HG03039 (cell line): ENCODE results near the gene AGRN.
"Not testable (repeated sequence)": the region's sequence is repeated elsewhere in the genome, so short reads cannot be mapped to it uniquely, and the experiment has no call there.

Experiments
- ATAC-seq: cut with Tn5 transposase; IDR thresholded peaks from one replicate; pipeline ENCODE4 v1.9.1; 2021; ENCODE audit warnings: mild to moderate bottlenecking, moderate library complexity; ENCODE audit not compliant: unreplicated experiment

The AGRN gene

GRCh38 chr1:1074631-1075147 lies 54.8 kb downstream of the AGRN start:
- no peak for ATAC-seq

DNA sequence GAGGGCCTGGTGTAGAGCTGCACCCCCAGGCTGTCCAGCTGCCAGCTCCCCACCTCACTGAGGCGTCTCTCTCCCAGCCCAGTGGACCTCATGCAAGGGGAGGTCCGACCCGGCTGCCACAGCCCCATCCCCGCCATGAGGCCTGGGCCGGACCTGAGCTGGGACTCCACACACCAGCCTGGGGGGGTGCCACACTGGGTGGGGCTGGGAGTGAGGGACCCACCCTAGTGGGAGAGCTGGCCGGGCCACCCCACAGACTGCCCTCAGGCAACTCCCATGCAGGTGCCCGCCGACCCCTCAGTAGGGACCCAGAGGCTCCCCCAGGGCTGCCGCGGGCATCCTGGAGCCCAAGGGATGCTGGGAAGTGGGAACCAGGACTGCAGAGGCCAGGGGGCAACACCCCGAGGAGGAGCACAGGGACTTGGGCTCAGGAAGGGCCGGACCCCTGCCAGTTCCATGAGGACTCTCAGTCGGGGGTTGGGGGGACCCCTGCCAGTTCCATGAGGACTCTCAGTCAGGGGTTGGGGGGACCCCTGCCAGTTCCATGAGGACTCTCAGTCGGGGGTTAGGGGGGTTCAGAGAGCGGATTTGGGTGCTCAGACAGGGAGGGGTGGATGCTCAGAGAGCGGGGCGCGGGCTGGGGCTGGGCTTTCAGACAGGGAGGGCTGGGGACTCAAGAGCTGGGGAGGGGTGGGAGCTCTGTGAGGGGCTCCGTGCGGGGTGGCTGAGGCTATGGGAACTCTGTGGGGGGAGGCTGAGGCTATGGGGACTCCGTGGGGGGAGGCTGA lies 55.4 kb downstream of the AGRN start:
- no peak for ATAC-seq

DNA sequence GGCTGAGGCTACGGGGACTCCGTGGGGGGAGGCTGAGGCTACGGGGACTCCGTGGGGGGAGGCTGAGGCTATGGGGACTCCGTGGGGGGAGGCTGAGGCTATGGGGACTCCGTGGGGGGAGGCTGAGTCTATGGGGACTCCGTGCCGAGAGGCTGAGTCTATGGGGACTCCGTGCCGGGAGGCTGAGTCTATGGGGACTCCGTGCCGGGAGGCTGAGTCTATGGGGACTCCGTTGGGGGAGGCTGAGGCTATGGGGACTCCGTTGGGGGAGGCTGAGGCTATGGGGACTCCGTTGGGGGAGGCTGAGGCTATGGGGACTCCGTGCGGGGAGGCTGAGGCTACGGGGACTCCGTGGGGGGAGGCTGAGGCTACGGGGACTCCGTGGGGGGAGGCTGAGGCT lies 57.5 kb downstream of the AGRN start:
- not testable (repeated sequence) for ATAC-seq

DNA sequence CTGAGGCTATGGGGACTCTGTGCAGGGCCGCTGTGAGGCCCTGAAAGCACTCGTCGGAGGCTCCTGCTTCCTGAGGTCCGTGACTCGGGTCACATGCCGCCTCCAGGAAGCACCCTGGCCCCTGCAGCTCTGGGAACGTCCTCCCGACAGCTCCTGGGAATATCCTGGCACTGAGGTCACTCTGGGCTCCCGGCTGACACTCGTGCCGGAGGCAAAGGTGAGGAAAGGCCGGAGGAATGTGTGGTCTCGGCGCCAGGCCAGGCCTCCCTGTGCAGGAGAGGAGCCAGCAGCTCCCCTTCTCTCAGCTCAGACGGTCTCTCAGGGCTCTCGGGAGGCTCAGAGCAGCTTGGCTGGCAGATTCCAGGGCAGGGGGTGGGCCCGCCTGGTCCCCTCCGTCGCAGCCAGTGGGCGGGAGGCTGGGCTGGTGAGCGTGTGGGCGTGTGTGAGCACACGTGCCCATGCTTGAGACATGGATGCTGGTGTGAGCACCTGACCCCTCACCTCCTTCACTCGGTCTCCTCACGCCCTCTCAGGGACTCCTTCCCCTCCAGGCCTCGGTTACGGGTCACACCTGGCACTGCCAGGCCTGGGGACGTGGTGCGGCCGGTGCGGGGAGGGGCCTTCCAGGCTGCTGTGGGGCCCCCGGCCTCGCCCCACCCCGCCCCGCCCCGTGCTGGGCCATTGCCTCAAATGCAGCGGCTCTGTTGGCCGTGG lies 59.6 kb downstream of the AGRN start:
- ATAC-seq, result no peak

DNA sequence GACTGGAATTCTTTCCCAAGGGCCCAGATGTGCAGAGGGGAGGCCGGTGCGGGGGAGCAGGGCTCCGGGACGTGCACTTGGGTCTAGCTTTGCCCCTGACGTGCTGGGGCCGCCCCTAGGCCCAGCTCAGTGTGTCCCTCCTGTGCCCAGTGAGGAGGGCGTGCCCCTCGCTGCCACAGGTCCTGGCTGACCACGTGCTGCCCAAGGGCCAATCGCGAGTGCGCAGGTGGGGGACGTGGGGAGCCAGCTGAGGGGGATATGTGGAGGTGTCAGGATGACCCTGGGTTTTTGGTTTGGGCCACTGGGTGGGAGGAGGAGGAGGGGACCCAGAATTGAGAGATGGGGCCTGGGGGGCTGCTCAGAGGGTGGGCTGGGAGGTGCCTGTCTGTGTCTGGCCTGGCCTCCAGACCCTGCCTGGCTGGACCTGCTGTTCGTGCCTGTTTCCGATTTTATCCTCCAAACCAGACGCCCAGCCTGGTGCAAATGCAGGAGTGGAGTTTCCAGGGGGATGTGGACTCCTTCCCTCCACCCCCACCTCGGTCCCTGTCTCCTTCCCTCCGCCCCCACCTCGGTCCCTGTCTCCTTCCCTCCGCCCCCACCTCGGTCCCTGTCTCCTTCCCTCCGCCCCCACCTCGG lies 60.3 kb downstream of the AGRN start:
- no peak for ATAC-seq

DNA sequence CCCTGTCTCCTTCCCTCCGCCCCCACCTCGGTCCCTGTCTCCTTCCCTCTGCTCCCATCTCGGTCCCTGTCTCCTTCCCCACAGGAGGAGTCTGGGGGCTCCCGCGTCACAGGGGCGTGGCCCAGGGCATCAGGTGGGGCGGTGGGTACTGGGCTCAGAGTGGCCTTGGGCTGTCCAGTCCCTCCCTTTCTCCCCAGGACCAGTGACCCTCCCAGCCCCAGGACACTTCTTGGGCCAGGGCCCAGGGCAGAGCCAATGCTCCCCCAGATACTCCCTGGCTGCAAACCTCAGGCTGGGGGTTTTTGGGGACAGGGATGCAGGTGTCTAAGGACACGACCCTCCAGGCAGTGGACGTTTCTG lies 61.0 kb downstream of the AGRN start:
- ATAC-seq, result no peak

DNA sequence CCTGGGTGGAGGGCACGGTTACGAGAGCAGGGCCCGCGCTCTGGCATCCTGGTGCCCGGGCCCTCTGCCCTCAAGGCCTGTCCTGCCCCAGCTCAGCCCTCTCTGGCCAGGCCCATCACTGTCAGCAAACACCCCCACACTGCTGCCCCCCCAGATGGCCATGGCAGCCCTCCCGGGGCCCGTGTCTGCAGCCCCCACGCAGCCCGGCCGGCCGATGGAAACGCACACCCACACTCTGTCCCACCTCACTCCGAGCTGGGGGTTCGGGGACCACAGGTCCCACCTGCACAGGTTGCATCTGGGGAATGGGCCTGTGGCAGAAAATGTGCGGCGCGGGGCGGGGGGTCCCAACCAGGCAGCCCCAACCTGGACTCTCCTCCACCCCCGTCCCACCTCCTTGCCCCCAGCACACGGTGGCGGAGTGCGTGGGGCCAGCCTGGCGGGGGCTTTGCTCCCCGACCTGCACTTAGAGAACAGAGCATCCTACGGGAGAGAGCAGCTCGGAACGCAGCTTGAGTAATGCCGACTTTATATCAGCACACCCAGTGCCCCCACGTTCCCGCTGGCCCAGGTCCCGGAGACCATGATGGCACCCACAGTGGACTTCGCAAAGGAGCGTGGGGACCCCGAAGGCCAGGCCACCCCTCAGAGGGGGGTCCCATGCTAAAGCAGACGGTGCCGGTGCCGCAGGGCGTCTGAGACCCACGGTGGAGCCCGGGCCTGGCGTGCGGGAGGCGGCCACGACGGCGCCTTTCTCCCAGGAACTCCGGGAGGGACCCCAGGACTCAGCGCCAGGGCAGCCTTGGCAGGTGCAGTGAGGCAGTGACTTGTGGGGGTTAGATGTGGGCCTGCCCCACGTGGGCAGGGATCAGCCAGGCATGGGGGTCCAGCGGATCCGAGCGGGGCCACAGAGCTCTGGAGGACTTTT lies 61.7 kb downstream of the AGRN start:
- no peak for ATAC-seq

- ATAC-seq, result no peak
Measured at GRCh38 chr1:1082239-1082775, 62.4 kb downstream of the AGRN start.

GRCh38 chr1:1082776-1083415 lies 63.0 kb downstream of the AGRN start:
- ATAC-seq, result no peak

DNA sequence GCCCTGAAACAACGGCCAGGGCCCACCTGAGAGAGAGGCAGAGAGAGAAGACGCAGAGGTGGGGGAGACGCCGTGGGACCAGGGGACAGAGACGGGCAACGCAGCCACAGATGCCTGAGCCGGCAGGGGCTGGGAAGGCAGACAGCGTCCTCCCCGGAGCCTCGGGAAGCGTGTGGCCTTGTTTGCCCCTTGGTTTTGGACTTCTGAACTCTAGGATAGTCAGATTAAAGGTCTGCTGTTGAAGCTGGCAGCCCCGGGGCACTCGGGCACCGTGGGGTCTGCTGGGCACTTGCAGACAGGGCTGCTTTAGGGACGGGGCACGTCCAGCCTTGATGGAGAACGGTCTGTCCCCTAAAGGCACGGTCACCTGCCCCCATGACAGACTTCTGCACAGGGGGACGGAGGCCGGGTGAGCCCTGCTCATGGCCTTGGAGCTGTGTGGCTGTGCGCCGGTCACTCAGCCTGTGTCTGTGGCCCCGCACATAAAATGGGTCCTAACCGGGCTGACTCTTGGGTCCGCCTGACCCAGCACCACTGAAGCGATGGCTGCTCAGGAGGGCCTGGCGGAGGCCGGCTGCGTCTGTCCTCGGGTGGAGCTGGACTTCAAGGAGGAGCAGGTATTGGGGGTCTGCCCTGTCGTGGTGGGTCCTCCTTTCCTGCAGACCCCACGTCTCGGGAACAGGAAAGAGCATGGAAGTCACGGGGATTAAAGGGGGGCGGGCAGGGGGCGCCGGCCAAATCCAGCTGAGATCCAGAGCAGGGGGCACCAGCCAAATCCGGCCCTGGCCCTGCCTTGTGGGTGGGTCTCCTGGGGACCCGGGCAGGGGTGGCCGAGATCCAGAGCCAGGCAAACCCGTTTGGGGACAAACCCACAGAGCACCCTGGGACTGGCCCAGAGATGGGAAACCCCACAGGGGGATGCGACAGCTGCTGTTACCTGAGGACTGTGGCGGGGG lies 63.8 kb downstream of the AGRN start:
- no peak for ATAC-seq

DNA sequence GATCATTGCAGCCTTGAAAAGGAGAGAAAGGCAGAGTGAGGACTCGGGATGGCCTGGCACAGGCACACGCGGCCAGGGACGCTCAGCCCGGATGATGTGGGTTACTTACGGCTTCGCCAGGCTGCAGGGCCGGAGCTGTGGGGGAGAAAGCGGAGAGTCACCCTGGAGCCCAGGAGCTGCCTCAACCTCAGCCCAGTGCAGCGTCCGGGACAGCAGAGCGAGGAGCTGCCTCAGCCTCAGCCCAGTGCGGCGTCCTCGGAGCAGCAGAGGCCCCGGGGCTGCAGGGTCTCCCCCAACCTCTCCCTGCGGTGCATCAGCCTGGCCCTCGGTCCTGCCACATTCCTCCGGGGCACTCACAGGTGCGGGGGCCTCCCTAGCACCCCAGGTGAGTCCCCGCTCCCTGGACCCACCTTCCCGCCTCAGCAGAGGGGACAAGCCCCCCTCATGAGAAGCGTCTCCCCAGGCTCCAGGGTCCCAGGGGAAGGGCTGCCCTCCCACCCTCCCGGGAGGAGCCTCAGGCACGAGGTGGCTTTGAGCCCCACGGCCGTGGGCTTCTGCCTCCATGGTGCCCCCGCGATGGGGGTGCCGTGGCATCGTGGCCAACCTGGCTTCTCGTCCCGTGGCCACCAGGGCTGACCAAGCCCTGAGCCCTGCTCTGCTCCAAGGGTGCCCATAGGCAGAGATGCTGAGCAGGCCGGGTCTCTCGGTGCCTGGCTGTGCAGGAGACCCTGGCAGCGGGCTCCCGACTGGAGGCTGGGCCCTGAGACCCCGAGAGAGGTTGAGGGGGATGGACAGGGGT lies 64.7 kb downstream of the AGRN start:
- no peak for ATAC-seq

DNA sequence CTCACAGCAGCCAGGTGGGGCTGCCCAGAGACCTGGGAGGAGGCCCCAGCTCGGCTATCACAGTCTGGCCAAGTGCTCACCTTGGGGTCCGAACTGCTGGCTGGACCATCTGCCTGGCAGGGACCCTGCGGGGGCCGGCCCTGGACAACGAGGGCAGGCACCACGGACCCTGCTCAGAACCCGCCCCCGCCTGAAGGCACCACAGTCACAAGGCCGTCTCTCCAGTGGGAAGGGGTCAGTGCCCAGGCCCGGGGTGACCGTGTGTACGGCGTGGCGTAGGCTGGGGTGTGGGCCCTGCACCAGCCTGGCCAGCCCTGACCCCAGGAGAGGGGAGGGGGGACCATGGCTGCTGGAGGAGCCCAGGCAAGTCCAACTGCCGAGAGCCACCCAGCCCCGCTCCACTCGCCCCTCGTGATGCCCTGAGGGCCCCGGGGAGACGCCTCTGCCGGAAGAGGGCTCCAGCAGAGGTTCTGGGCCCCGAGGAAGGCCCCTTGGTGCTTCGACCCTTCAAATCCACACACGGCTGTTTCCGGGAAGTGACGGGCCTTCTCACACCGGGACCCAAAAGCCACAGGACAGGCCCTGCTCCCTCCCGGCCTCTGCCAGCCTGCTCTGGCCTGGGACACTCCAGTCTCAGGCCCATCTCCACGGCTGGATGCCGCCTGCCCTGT lies 65.4 kb downstream of the AGRN start:
- no peak for ATAC-seq

DNA sequence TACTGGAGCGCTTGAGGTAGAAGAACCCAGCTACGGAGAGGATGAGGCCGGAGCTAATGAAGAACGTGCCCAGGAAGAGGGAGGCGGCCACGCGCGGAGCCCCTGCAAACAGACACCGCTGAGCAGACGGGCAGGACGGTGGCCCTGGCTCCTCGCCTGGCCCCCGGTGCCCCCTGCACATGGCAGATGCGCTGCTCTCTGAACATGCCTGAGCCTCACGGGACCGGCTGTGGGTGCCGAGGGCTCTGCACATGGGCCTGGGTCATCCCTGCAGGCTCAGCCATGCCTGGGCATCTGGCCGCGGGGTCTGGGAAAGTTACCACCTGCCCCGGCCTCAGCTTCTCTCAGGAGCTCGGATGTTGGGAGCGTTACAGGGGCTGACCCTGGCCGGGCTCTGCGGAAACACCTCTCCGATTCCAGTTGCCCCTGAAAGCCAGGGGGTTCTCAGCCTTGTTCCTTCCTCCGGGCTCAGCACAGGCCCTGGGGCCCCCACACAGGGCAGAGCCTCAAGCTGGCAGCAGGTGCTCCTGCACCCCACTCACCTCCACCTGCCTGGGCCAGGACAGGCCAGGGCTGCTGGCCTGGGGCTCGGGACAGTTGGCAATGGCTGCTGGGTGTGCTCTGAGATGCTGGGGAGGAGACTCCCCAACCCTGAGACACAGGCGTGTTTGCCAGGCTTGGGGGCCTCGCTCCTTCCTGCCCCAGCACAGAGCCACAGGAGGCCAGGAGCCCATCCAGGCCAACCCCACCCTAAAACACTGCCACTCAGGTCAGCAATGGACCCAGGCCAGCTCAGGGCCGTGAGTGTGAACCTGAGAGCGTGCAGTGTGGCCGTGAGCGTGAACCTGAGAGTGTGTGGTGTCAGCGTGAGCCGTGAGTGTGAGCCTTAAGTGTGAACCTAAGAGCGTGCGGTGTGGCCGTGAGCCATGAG lies 66.3 kb downstream of the AGRN start:
- ATAC-seq, result no peak

DNA sequence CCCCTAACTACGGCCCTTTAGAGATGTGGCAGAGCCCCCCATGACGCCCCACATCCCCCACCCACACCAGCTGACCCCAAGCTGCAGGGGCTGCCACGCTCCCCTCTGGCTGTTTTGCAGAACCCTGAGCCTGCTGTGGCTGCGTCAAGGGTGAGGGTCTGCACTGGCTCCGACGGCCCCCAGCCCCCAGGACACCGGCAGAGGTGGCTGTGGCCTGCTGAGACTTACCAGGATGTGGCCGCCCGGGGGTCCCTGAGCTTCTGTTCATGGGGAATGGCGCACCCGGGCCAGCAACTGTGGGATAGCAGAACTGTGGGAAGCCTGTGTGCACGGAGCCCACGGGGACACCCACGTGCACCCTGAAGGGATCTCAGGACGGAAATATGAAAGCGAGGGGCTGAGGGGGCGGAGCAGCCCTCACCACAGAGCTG lies 67.0 kb downstream of the AGRN start:
- ATAC-seq, result no peak

DNA sequence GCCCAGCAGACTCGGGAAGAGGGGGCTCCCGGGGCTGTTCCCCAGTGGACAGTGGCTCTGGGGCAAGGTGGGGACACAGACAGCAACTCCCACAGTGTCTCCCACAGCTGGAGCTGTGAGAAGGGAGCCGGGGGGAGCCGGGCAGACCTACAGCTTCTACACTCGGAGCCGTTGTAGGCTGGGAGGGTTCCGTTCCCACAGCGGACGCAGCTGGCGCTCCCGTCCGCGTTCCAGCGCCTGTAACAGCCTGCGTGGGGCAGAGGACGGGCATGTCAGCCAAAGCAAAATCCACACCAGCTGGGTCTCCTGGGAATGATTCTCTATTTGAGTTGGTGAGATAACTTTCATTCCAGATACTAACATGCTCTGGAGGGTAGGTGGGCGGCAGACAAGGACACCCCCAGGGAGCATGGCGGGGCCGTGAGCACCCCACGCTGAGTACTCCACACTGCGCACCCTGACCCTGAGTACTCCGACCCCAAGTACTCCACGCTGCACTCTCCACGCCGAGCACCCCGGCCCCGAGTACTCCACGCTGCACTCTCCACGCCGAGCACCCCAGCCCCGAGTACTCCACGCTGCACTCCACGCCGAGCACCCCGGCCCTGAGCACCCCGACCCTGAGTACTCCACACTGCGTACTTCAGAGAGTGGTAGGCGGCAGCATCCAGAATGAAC lies 67.6 kb downstream of the AGRN start:
- ATAC-seq, result no peak
